GM23338 (cell line): Measurements from ENCODE around the gene FLT3. TPM values are rescaled to one million over a fixed set of nuclear protein-coding genes. Genes with fewer than 3 reads are reported as not detected.

Experiments
- ATAC-seq: fragments of 200-7000 bp; cut with Tn5 transposase; 3 replicates; pipeline ENCODE4 v1.9.1; 2020
- DNase-seq: peaks from one replicate; pipeline ENCODE4 v3.0.0-alpha.2; 2015; ENCODE audit warnings: low spot score
- H2AFZ ChIP-seq: fragments of 200-600 bp; sonication (generic); 2 replicates; pipeline ENCODE4 v1.8.0; 2016; ENCODE audit warnings: antibody characterized with exemption, mild to moderate bottlenecking, moderate library complexity
- H3F3A ChIP-seq: fragments of 200-600 bp; sonication (generic); replicated peaks from 2 replicates; pipeline ENCODE4 v1.8.0; 2017; ENCODE audit warnings: antibody characterized with exemption, mixed run types, low read depth
- H3K27ac ChIP-seq: fragments of 200-600 bp; sonication (generic); 2 replicates; pipeline ENCODE4 v1.6.1; 2016; ENCODE audit warnings: low read depth
- H3K27me3 ChIP-seq: fragments of 200-600 bp; sonication (generic); 2 replicates; pipeline ENCODE4 v1.8.0; 2016; ENCODE audit warnings: mild to moderate bottlenecking, mixed run types, moderate library complexity; ENCODE audit not compliant: insufficient read depth
- H3K36me3 ChIP-seq: fragments of 200-600 bp; sonication (generic); 2 replicates; pipeline ENCODE4 v1.8.0; 2016; ENCODE audit warnings: mild to moderate bottlenecking; ENCODE audit not compliant: insufficient read depth
- H3K4me1 ChIP-seq: fragments of 200-600 bp; sonication (generic); 2 replicates; pipeline ENCODE4 v1.8.0; 2016; ENCODE audit warnings: mild to moderate bottlenecking, moderate library complexity; ENCODE audit not compliant: insufficient read depth
- H3K4me2 ChIP-seq: fragments of 200-600 bp; sonication (generic); 2 replicates; pipeline ENCODE4 v1.7.1; 2017; ENCODE audit warnings: mixed run types
- H3K4me3 ChIP-seq: fragments of 200-600 bp; sonication (generic); 2 replicates; pipeline ENCODE4 v1.6.1; 2016; ENCODE audit warnings: mixed run types
- H3K79me2 ChIP-seq: fragments of 200-600 bp; sonication (generic); replicated peaks from 2 replicates; pipeline ENCODE4 v1.8.0; 2017; ENCODE audit warnings: mild to moderate bottlenecking; ENCODE audit not compliant: insufficient read depth
- H3K9me2 ChIP-seq: fragments of 200-600 bp; sonication (generic); 2 replicates; pipeline ENCODE4 v1.8.0; 2017; ENCODE audit not compliant: insufficient read depth
- H4K20me1 ChIP-seq: fragments of 200-600 bp; sonication (generic); replicated peaks from 2 replicates; pipeline ENCODE4 v1.8.0; 2017; ENCODE audit warnings: mild to moderate bottlenecking; ENCODE audit not compliant: insufficient read depth
- H3K27ac Mint-ChIP-seq: 2 replicates; pipeline ENCODE4 v1.8.0; 2020; ENCODE audit warnings: inconsistent platforms, mild to moderate bottlenecking, moderate library complexity, mixed read lengths
- H3K27me3 Mint-ChIP-seq: 3 replicates; pipeline ENCODE4 v1.8.0; 2022; ENCODE audit warnings: low read depth, mild to moderate bottlenecking, moderate library complexity, mixed read lengths, inconsistent platforms; ENCODE audit not compliant: insufficient read depth, poor library complexity
- H3K36me3 Mint-ChIP-seq: 3 replicates; pipeline ENCODE4 v1.8.0; 2021; ENCODE audit warnings: low read depth, mild to moderate bottlenecking, inconsistent platforms, moderate library complexity, mixed read lengths
- H3K4me1 Mint-ChIP-seq: 3 replicates; pipeline ENCODE4 v1.8.0; 2020; ENCODE audit warnings: mild to moderate bottlenecking, inconsistent platforms, mixed read lengths
- H3K4me3 Mint-ChIP-seq: 3 replicates; pipeline ENCODE4 v1.8.0; 2021; ENCODE audit warnings: moderate library complexity, mild to moderate bottlenecking, inconsistent platforms, mixed read lengths
- H3K9me3 Mint-ChIP-seq: 3 replicates; pipeline ENCODE4 v1.8.0; 2020; ENCODE audit warnings: moderate library complexity, mild to moderate bottlenecking, inconsistent platforms, mixed read lengths
- CREB1 ChIP-seq: fragments of 250-450 bp; sonication (Bioruptor Pico); IDR thresholded peaks from 2 replicates; pipeline ENCODE4 v1.5.0; 2020; ENCODE audit warnings: low read depth, mild to moderate bottlenecking, moderate library complexity
- EZH2 ChIP-seq: fragments of 200-600 bp; sonication (generic); IDR thresholded peaks from one replicate; pipeline ENCODE4 v1.8.0; 2017; ENCODE audit warnings: antibody characterized with exemption, mild to moderate bottlenecking, low read depth; ENCODE audit not compliant: unreplicated experiment
- EZH2phosphoT487 ChIP-seq: fragments of 200-600 bp; sonication (generic); IDR thresholded peaks from one replicate; pipeline ENCODE4 v1.8.1; 2018; ENCODE audit warnings: antibody characterized with exemption; ENCODE audit not compliant: unreplicated experiment
- ZNF331 ChIP-seq: fragments of 250-450 bp; sonication (Bioruptor Pico); IDR thresholded peaks from 2 replicates; pipeline ENCODE4 v1.5.0; 2020; ENCODE audit warnings: low read depth, mild to moderate bottlenecking, moderate library complexity
- ZNF462 ChIP-seq: fragments of 250-450 bp; sonication (Bioruptor Pico); IDR thresholded peaks from 2 replicates; pipeline ENCODE4 v1.5.0; 2020; ENCODE audit warnings: mild to moderate bottlenecking, moderate library complexity
- polyA plus RNA-seq: library from polyadenylated mRNA; unstranded; fragments of >200 nt; fragmentation: Nextera tagmentation; extraction: Ambion mirVana; gene quantifications from 2 replicates; pipeline ENCODE4 v1.2.1, GENCODE V29; 2016
- total RNA-seq: library from RNA; depleted of rRNA; stranded (reverse); fragments of >200 nt; shearing (Covaris generic); gene quantifications from 2 replicates; pipeline ENCODE4 v1.2.3, GENCODE V29; 2014
- TF ChIP-seq, protein P1 (sequence below): IDR thresholded peaks from one replicate; pipeline ENCODE4 v1.6.1; 2018; ENCODE audit warnings: antibody characterized with exemption; ENCODE audit not compliant: unreplicated experiment

FLT3 gene
- total and polyA plus RNA-seq, 2 experiments from 2014 or later = 0.17 to 0.44 TPM

- peaks cover 100% of the 10 kb centered on the region for H3K27me3 ChIP-seq
- no peak overlapping the region for H2AFZ ChIP-seq
- peak overlapping the region; percentile 57 for H3K4me3 Mint-ChIP-seq
- no peak for TF ChIP-seq ZNF331 (CRISPR knock-in tag)
- peak; percentile 66 for TF ChIP-seq EZH2
- peak; percentile 92 for TF ChIP-seq EZH2phosphoT487
- TF ChIP-seq CREB1 = no peak
- H3K79me2 ChIP-seq = no peaks in the 10 kb centered on the region
- no peaks in the 10 kb centered on the region for H3K9me2 ChIP-seq
- peaks cover 48% of the 10 kb centered on the region for H3F3A ChIP-seq
- H3K4me3 ChIP-seq = peak overlapping the region; percentile 39
- H3K4me2 ChIP-seq = peak overlapping the region; percentile 73
- DNase-seq = no peak
- no peaks in the 10 kb centered on the region; the same call in 2 of the 3 replicates for H3K36me3 Mint-ChIP-seq
- H3K27ac Mint-ChIP-seq = no peak overlapping the region
- peaks cover 100% of the 10 kb centered on the region for H3K27me3 Mint-ChIP-seq
- no peak overlapping the region for H3K27ac ChIP-seq
- H4K20me1 ChIP-seq = peaks cover 39% of the 10 kb centered on the region
- H3K36me3 ChIP-seq = no peaks in the 10 kb centered on the region; the same call in 1 of the 2 replicates
- H3K4me1 Mint-ChIP-seq = peaks cover 54% of the 10 kb centered on the region
- H3K4me1 ChIP-seq = peaks cover 64% of the 10 kb centered on the region
- peaks cover 3% of the 10 kb centered on the region; the same call in 1 of the 3 replicates for H3K9me3 Mint-ChIP-seq
- ATAC-seq = no peak
These were observed 129.8 kb downstream of the FLT3 start for GRCh38 chr13:27970382-27971235.

DNA sequence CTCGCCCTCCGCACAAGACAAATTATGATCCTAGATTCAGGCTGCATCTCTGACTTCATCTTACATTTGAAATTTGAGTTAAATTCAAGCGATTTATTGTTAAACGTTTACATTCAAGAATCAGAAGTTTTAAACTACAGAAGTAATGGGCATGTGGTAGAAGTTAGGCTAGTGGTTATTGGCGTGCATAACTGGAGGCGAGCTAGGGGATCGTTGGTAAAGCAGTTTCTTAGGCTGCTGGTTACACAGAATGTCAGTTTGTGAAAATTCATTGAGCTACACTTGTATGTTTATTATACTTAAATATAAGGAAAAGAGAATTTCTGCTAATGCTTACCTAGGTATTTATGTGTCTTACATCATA is 130.5 kb downstream of the FLT3 start:
- H2AFZ ChIP-seq = no peak overlapping the region
- Mint-ChIP-seq H3K27ac (no peak overlapping the region), H3K9me3 (peaks cover 3% of the 10 kb centered on the region; the same call in 1 of the 3 replicates)

More for the DNA sequence above, 130.5 kb downstream of the FLT3 start:
- H3K4me3 Mint-ChIP-seq = peak overlapping the region; percentile 62; the same call in 2 of the 3 replicates
- H3K4me1 Mint-ChIP-seq = peaks cover 56% of the 10 kb centered on the region
- peaks cover 100% of the 10 kb centered on the region for H3K27me3 Mint-ChIP-seq
- ATAC-seq (no peak), DNase-seq (no peak)
- no peak overlapping the region for H3K27ac ChIP-seq
- peak overlapping the region; percentile 73 for H3K4me2 ChIP-seq
- peak overlapping the region; percentile 39; the same call in 1 of the 2 replicates for H3K4me3 ChIP-seq
- peaks cover 43% of the 10 kb centered on the region for H4K20me1 ChIP-seq
- H3K36me3 Mint-ChIP-seq = no peaks in the 10 kb centered on the region; the same call in 2 of the 3 replicates
- no peak for TF ChIP-seq EZH2phosphoT487
- TF ChIP-seq, protein P1, sequence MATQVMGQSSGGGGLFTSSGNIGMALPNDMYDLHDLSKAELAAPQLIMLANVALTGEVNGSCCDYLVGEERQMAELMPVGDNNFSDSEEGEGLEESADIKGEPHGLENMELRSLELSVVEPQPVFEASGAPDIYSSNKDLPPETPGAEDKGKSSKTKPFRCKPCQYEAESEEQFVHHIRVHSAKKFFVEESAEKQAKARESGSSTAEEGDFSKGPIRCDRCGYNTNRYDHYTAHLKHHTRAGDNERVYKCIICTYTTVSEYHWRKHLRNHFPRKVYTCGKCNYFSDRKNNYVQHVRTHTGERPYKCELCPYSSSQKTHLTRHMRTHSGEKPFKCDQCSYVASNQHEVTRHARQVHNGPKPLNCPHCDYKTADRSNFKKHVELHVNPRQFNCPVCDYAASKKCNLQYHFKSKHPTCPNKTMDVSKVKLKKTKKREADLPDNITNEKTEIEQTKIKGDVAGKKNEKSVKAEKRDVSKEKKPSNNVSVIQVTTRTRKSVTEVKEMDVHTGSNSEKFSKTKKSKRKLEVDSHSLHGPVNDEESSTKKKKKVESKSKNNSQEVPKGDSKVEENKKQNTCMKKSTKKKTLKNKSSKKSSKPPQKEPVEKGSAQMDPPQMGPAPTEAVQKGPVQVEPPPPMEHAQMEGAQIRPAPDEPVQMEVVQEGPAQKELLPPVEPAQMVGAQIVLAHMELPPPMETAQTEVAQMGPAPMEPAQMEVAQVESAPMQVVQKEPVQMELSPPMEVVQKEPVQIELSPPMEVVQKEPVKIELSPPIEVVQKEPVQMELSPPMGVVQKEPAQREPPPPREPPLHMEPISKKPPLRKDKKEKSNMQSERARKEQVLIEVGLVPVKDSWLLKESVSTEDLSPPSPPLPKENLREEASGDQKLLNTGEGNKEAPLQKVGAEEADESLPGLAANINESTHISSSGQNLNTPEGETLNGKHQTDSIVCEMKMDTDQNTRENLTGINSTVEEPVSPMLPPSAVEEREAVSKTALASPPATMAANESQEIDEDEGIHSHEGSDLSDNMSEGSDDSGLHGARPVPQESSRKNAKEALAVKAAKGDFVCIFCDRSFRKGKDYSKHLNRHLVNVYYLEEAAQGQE = no peak
- TF ChIP-seq ZNF462 (CRISPR knock-in tag) = no peak
- peaks cover 72% of the 10 kb centered on the region for H3K4me1 ChIP-seq
- peaks cover 100% of the 10 kb centered on the region for H3K27me3 ChIP-seq
- H3F3A ChIP-seq = peaks cover 55% of the 10 kb centered on the region
- no peaks in the 10 kb centered on the region for H3K79me2 ChIP-seq
- no peaks in the 10 kb centered on the region for H3K9me2 ChIP-seq
- H3K36me3 ChIP-seq = no peaks in the 10 kb centered on the region; the same call in 1 of the 2 replicates
